ENCODE data around the gene VPS4A. TPM values are rescaled to one million over a fixed set of nuclear protein-coding genes. Genes with fewer than 3 reads are reported as not detected.

VPS4A gene
- total RNA-seq, 1 experiment from 2014 or later, result 23.9 TPM

DNA sequence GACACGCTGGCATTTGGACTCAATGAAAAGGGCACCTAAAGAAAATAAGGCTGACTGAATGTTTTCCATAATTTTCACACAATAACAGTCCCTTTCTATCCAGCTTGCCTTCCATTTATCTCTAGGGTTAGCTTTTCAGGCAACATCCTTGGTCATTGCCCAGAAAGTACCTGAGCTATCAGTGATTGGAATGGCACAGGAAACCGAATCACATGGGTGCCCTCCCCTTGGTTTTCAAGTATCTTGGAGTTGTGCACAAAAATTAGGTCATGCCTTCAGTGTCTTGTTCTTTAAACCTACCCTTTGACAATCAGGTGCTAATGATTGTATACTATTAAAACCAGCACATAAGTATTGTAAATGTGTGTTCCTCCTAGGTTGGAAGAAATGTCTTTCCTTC, 3.3 kb upstream of the VPS4A start:
- ATAC-seq (no peak), DNase-seq (ENCODE audit: low read depth, low spot score) (no peak)
- Histone ChIP-seq H3K36me3 (ENCODE audit: control insufficient read depth, insufficient read depth, low read length) (peaks cover 4% of the 10 kb centered on the region), H3K27me3 (ENCODE audit: control insufficient read depth, insufficient read depth, low read length) (no peaks in the 10 kb centered on the region), H3K4me3 (ENCODE audit: low read depth in 2 of 2, low read length in 2 of 2) (no peak overlapping the region), H3K9me3 (ENCODE audit: control insufficient read depth, insufficient read depth, low read depth, low read length) (no peaks in the 10 kb centered on the region), H3K27ac (ENCODE audit: low read length) (no peak overlapping the region), H3K4me1 (ENCODE audit: control insufficient read depth, insufficient read depth, low read length) (no peaks in the 10 kb centered on the region)
- CTCF ChIA-PET, result no interaction called here
- POLR2A ChIA-PET, result no interaction called here
- in situ Hi-C loops (cut with HindIII; ENCODE audit: low pct_unique_long_range_greater_than_20kb, low sequenced_read_pairs) (no loop called here), intact Hi-C loops (cut with micrococcal nuclease; ENCODE audit: unreplicated experiment) (no loop called here)
- BruUV-seq (replicated peaks), result no TSS peak
- TF ChIP-seq TCF7L2 (IDR thresholded peaks at IDR 0.05; ENCODE audit: low read depth, low read length) (no peak), CTCF (IDR thresholded peaks at IDR 0.05) (no peak), SIN3A (IDR thresholded peaks at IDR 0.05; ENCODE audit: borderline replicate concordance, insufficient read depth, low read depth, low read length) (no peak), POLR2AphosphoS5 (IDR thresholded peaks at IDR 0.05; ENCODE audit: low read depth, low read length) (no peak)
- TF ChIP-seq, protein P1, sequence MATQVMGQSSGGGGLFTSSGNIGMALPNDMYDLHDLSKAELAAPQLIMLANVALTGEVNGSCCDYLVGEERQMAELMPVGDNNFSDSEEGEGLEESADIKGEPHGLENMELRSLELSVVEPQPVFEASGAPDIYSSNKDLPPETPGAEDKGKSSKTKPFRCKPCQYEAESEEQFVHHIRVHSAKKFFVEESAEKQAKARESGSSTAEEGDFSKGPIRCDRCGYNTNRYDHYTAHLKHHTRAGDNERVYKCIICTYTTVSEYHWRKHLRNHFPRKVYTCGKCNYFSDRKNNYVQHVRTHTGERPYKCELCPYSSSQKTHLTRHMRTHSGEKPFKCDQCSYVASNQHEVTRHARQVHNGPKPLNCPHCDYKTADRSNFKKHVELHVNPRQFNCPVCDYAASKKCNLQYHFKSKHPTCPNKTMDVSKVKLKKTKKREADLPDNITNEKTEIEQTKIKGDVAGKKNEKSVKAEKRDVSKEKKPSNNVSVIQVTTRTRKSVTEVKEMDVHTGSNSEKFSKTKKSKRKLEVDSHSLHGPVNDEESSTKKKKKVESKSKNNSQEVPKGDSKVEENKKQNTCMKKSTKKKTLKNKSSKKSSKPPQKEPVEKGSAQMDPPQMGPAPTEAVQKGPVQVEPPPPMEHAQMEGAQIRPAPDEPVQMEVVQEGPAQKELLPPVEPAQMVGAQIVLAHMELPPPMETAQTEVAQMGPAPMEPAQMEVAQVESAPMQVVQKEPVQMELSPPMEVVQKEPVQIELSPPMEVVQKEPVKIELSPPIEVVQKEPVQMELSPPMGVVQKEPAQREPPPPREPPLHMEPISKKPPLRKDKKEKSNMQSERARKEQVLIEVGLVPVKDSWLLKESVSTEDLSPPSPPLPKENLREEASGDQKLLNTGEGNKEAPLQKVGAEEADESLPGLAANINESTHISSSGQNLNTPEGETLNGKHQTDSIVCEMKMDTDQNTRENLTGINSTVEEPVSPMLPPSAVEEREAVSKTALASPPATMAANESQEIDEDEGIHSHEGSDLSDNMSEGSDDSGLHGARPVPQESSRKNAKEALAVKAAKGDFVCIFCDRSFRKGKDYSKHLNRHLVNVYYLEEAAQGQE (IDR thresholded peaks at IDR 0.05; ENCODE audit: insufficient read depth in 1 of 2, low read depth in 2 of 2, low read length in 1 of 2), result no peak

GRCh38 chr16:69309316-69309715, 1.8 kb upstream of the VPS4A start:
- DNase-seq (ENCODE audit: low read depth, low spot score), result no peak
- ATAC-seq, result no peak
- no peak for TF ChIP-seq TCF7L2 (IDR thresholded peaks at IDR 0.05; ENCODE audit: low read depth, low read length)
- no peak for TF ChIP-seq SIN3A (IDR thresholded peaks at IDR 0.05; ENCODE audit: borderline replicate concordance, insufficient read depth, low read depth, low read length)
- TF ChIP-seq CTCF (IDR thresholded peaks at IDR 0.05), result no peak
- TF ChIP-seq, protein P1 (IDR thresholded peaks at IDR 0.05; ENCODE audit: insufficient read depth in 1 of 2, low read depth in 2 of 2, low read length in 1 of 2), result no peak
- TF ChIP-seq POLR2AphosphoS5 (IDR thresholded peaks at IDR 0.05; ENCODE audit: low read depth, low read length), result no peak
- Histone ChIP-seq H3K27ac (ENCODE audit: low read length) (no peak overlapping the region), H3K9me3 (ENCODE audit: control insufficient read depth, insufficient read depth, low read depth, low read length) (no peaks in the 10 kb centered on the region), H3K27me3 (ENCODE audit: control insufficient read depth, insufficient read depth, low read length) (no peaks in the 10 kb centered on the region), H3K4me1 (ENCODE audit: control insufficient read depth, insufficient read depth, low read length) (no peaks in the 10 kb centered on the region), H3K4me3 (ENCODE audit: low read depth in 2 of 2, low read length in 2 of 2) (no peak overlapping the region), H3K36me3 (ENCODE audit: control insufficient read depth, insufficient read depth, low read length) (peaks cover 4% of the 10 kb centered on the region; the same call in 1 of the 2 replicates)
- CTCF ChIA-PET, result no interaction called here
- in situ Hi-C loops (cut with HindIII; ENCODE audit: low pct_unique_long_range_greater_than_20kb, low sequenced_read_pairs) (no loop called here), intact Hi-C loops (cut with micrococcal nuclease; ENCODE audit: unreplicated experiment) (no loop called here)
- no TSS peak for BruUV-seq (replicated peaks)
- POLR2A ChIA-PET, result no interaction called here
